Heart left ventricle (tissue), 13 donors: Measurements from ENCODE around the gene BET1L.

ENCODE experiments used
- CTCF ChIP-seq, 12 donors: fragments of 200-600 bp; sonication (generic) in 4 of 12; IDR thresholded peaks; one replicate each; pipeline versions ENCODE4 v1.5.0 to v1.8.0; 2018 to 2022; ENCODE audit warnings: antibody characterized with exemption in 12 of 12, mild to moderate bottlenecking in 5 of 12
- POLR2A ChIP-seq, 2 donors: fragments of 450-650 bp; IDR thresholded peaks; one replicate each; pipeline ENCODE4 v1.6.1; 2017; ENCODE audit warnings: antibody characterized with exemption in 2 of 2, mild to moderate bottlenecking in 2 of 2, moderate library complexity in 2 of 2
- donor health status: ischemic (EF 13 %, LVEDD 7.1; RV severe dilation, severe dysfunction).
- donor health status: DM: no; HTN: yes; CAD: no.
- donor health status: DM: no; HTN: no; CAD: no.
- donor health status: ischemic (EF 25% LVEDD 6.9; RV normal size, moderate dysfunction).
- donor health status: ischemic (EF 25% LVEDD 5.7; RV mildly dilated, moderate dysfunction).
- donor health status: ischemic (EF 35%, LVEDD 5.7; RV mildly dilated, moderate dysfunction).
- donor health status: nonischemic (EF 11% LVEDD 7.7; RV severe dilation, severe dysfunction).
- donor health status: DM: yes; HTN: yes; CAD: no.
- donor health status: PGD.
- donor health status: ischemic (EF 29% LVEDD 5.4; RV normal size, mild dysfunction).
- donor health status: nonischemic (EF 23%, LVEDD 6.1; RV moderate dilation, normal function).

GRCh38 chr11:235180-235579 is 28.0 kb upstream of the BET1L start:
- TF ChIP-seq CTCF (IDR thresholded peaks at IDR 0.05) (no peak), POLR2A (IDR thresholded peaks at IDR 0.05) (no peak)
